Tibial artery (tissue), 4 donors: ENCODE results near the gene ZNF565.

Source experiments
- DNase-seq, 2 donors: peaks; one replicate each; pipeline ENCODE4 v3.0.0-alpha.2; 2019
- H3K27ac ChIP-seq, 2 donors: fragments of 200-600 bp; sonication (generic) in 1 of 2; 1 replicate in 1 of 2; 2 replicates in 1 of 2; pipeline ENCODE4 v1.5.1; 2018 to 2019; ENCODE audit warnings: mild to moderate bottlenecking in 1 of 2
- H3K27me3 ChIP-seq, 2 donors: fragments of 200-600 bp; sonication (generic) in 1 of 2; one replicate each; pipeline versions ENCODE4 v1.5.1 to v1.6.0; 2016 to 2019
- H3K36me3 ChIP-seq, 3 donors: fragments of 200-600 bp; sonication (generic) in 2 of 3; one replicate each; pipeline ENCODE4 v1.5.1; 2016 to 2019; ENCODE audit warnings: mild to moderate bottlenecking in 2 of 3
- H3K4me1 ChIP-seq, 4 donors: fragments of 200-600 bp; sonication (generic) in 2 of 4; 1 replicate in 3 of 4; 2 replicates in 1 of 4; pipeline ENCODE4 v1.5.1; 2016 to 2019
- H3K4me3 ChIP-seq, 2 donors: fragments of 200-600 bp; sonication (generic) in 1 of 2; 1 replicate in 1 of 2; 2 replicates in 1 of 2; pipeline ENCODE4 v1.5.1; 2018 to 2019; ENCODE audit warnings: mild to moderate bottlenecking in 2 of 2
- H3K9me3 ChIP-seq, 3 donors: fragments of 200-600 bp; sonication (generic) in 1 of 3; one replicate each; pipeline ENCODE4 v1.5.1; 2016 to 2019
- CTCF ChIP-seq, 2 experiments: fragments of 200-600 bp in 1 of 2; fragments of 450-650 bp in 1 of 2; IDR thresholded peaks; one replicate each; pipeline ENCODE4 v1.5.1; 2017 to 2019; ENCODE audit warnings: antibody characterized with exemption in 2 of 2, mild to moderate bottlenecking in 1 of 2, moderate library complexity in 1 of 2
- intact Hi-C: fragments of 100-400 bp; cut with DNase I; formaldehyde crosslinking; loops from one replicate; pipeline ENCODE4 v1.15.0; 2023; ENCODE audit warnings: low total_unique reads

ZNF565 gene

GRCh38 chr19:36225219-36225892 is 10.9 kb upstream of the ZNF565 start:
- intact Hi-C loops = no loop called here
- Histone ChIP-seq H3K4me3 (no peak overlapping the region), H3K36me3 (peaks cover 40 to 86% (median 81%) of the 10 kb centered on the region in 3 donors), H3K27me3 (no peaks in the 10 kb centered on the region), H3K4me1 (peaks cover 0 to 18% (median 14%) of the 10 kb centered on the region in 4 donors), H3K27ac (no peak overlapping the region), H3K9me3 (peaks cover 0 to 4% (median 0%) of the 10 kb centered on the region in 3 donors)
- no peak for TF ChIP-seq CTCF (IDR thresholded peaks at IDR 0.05)
- no peak for DNase-seq

GRCh38 chr19:36222503-36222902 is 8.0 kb upstream of the ZNF565 start:
- no peak for DNase-seq
- no peak for TF ChIP-seq CTCF (IDR thresholded peaks at IDR 0.05)
- H3K27me3 ChIP-seq = no peaks in the 10 kb centered on the region
- H3K4me1 ChIP-seq = peaks cover 0 to 18% (median 14%) of the 10 kb centered on the region in 4 donors
- H3K27ac ChIP-seq = no peak overlapping the region
- no peaks in the 10 kb centered on the region for H3K9me3 ChIP-seq
- H3K36me3 ChIP-seq = peaks cover 15 to 64% (median 61%) of the 10 kb centered on the region in 3 donors
- intact Hi-C loops = no loop called here
- H3K4me3 ChIP-seq = no peak overlapping the region

DNA sequence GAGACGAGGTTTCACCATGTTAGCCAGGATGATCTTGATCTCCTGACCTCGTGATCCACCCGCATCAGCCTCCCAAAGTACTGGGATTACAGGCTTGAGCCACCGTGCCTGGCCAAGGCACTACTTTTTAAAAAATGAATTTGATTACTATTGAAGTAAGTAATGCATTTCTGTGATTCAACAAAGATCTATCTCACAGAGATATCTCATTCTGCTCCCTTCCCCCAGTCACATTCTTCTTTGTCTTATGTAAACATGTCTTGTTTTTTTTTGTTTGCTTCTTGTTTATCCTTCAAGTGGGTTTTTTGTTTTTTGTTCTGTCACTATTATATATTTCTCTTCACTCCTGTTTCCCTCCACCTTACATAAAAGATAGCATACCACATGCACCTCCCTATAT is 7.0 kb upstream of the ZNF565 start:
- H3K9me3 ChIP-seq = no peaks in the 10 kb centered on the region
- H3K36me3 ChIP-seq = peaks cover 7 to 54% (median 51%) of the 10 kb centered on the region in 3 donors
- intact Hi-C loops = no loop called here
- no peaks in the 10 kb centered on the region for H3K27me3 ChIP-seq
- H3K4me3 ChIP-seq = no peak overlapping the region
- peaks cover 0 to 25% (median 18%) of the 10 kb centered on the region in 4 donors for H3K4me1 ChIP-seq
- no peak overlapping the region for H3K27ac ChIP-seq
- no peak for TF ChIP-seq CTCF (IDR thresholded peaks at IDR 0.05)
- DNase-seq = no peak

DNA sequence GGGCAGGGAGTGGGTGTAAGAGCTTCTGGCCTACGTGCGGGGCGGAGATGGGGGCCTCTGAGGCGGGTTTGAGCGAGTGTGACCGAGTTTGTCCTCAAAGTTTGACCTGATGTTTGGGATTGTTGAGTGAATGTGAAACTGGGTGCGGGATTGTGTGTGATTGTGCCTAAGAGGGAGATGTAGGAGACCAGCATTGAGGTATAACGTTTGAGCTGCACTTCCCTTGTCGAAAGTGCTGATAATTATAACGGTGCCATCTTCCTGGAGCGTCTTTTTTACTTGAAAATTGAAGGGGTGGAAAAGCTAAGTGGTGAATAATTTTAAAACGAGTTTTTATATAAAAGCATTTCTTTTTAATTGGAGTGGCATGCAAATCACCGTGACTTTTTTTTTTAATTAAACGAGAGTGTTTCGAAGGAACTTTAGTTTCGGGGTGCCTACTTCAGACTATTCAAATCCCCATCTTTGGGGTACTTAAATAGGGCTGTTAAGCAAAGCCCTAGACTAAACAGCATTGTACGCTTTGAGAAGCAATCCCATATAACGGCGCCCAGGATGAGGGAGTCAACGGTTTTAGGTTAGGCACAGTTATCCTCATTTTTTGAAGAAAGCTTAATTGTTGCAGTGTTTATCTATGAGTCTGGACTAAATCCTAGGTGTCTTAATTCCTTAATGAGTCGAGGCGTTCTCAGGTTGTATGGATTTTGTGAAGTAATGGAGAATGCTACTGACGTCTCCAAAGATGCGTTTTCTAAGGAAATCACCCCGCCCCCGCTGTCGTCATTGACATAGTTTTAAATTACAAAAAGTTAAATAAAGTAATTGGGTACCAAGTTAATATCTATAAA is 1.0 kb upstream of the ZNF565 start:
- Histone ChIP-seq H3K36me3 (peaks cover 0 to 10% (median 8%) of the 10 kb centered on the region in 3 donors), H3K27ac (peak overlapping the region; percentile 84), H3K9me3 (no peaks in the 10 kb centered on the region), H3K4me3 (peak overlapping the region; percentile 58 to 86), H3K4me1 (peaks cover 4 to 26% (median 18%) of the 10 kb centered on the region in 4 donors), H3K27me3 (no peaks in the 10 kb centered on the region)
- TF ChIP-seq CTCF (IDR thresholded peaks at IDR 0.05) = no peak
- intact Hi-C loops = loop anchor here (10.0 kb wide), 1 partner anchor 1379 kb away; the partner anchor contains the start of genes ZNF540 and ZNF571
- no peak for DNase-seq

DNA sequence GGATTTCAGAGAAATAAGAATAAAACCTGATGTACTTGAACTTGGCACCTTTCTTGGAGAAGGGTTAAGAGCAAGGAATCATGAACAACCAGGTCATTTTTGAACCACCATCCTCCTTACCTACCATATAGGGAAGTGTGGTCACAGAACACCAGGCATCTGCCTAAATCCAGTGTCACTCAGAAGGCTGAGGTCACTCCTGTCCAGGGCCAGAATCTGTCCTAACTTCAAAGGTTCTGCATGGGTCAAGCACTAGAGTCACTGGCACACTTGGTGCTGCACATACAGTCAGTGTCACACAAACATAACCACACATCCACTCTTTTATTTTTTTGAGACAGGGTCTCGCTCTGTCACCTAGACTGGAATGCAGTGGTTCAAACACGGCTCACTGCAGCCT is 1.6 kb downstream of the ZNF565 start:
- no peak for DNase-seq
- H3K4me3 ChIP-seq = no peak overlapping the region
- H3K27me3 ChIP-seq = no peaks in the 10 kb centered on the region
- intact Hi-C loops = loop anchor here (10.0 kb wide), 1 partner anchor 1382 kb away; the partner anchor contains the start of genes ZNF540 and ZNF571
- H3K4me1 ChIP-seq = peaks cover 4 to 26% (median 18%) of the 10 kb centered on the region in 4 donors
- H3K36me3 ChIP-seq = no peaks in the 10 kb centered on the region
- H3K9me3 ChIP-seq = no peaks in the 10 kb centered on the region
- no peak for TF ChIP-seq CTCF (IDR thresholded peaks at IDR 0.05)
- H3K27ac ChIP-seq = no peak overlapping the region
